Fibroblast of pulmonary artery (primary cell): ENCODE results near the gene RAB43.

Experiments
- DNase-seq: peaks from one replicate; pipeline ENCODE4 v3.0.0-alpha.2; 2010; ENCODE audit warnings: low read depth
- H3K4me3 ChIP-seq: replicated peaks from 2 replicates; pipeline ENCODE4 v1.5.1; 2011; ENCODE audit warnings: low read depth, mild to moderate bottlenecking, control low read depth, low read length, moderate library complexity
- CTCF ChIP-seq: IDR thresholded peaks from 2 replicates; pipeline ENCODE4 v1.5.1; 2011; ENCODE audit warnings: mild to moderate bottlenecking, control low read depth, low read length, inconsistent platforms; ENCODE audit errors: missing control alignments

Gene RAB43

GRCh38 chr3:129063841-129064482, 57.6 kb downstream of the RAB43 start:
- H3K4me3 ChIP-seq: no peak overlapping the region
- no peak for DNase-seq
- no peak for TF ChIP-seq CTCF

GRCh38 chr3:129063091-129063640, 58.4 kb downstream of the RAB43 start:
- TF ChIP-seq CTCF: no peak
- no peak for DNase-seq
- no peak overlapping the region for H3K4me3 ChIP-seq

- DNase-seq: no peak
- TF ChIP-seq CTCF: no peak
- no peak overlapping the region for H3K4me3 ChIP-seq
Measured at GRCh38 chr3:129061888-129062834, 59.4 kb downstream of the RAB43 start.

- no peak for TF ChIP-seq CTCF
- DNase-seq: no peak
- no peak overlapping the region for H3K4me3 ChIP-seq
Measured at GRCh38 chr3:129061023-129061887, 60.3 kb downstream of the RAB43 start.

- no peak for TF ChIP-seq CTCF
- DNase-seq: no peak
- H3K4me3 ChIP-seq: no peak within 1 kb of the TSS
Measured at GRCh38 chr3:129060276-129061022, 61.2 kb downstream of the RAB43 start, which contains the start of gene GP9. Gene GP9, plus strand, starts transcription at chr3:129060779. Its CDS starts 961 bp downstream, at chr3:129061740.

GRCh38 chr3:129059311-129059958, 62.2 kb downstream of the RAB43 start:
- DNase-seq: no peak
- no peak overlapping the region for H3K4me3 ChIP-seq
- no peak for TF ChIP-seq CTCF
